AG10803 (cell line): ENCODE data around the gene KDM4C.

Source experiments
- DNase-seq: peaks from one replicate; pipeline ENCODE4 v3.0.0; 2010; ENCODE audit warnings: low read depth
- H3K4me3 ChIP-seq: 2 replicates; pipeline ENCODE4 v1.5.1; 2011; ENCODE audit warnings: mild to moderate bottlenecking, low read length, control low read depth
- CTCF ChIP-seq: conservative IDR thresholded peaks from 2 replicates; pipeline ENCODE4 v1.5.1; 2011; ENCODE audit warnings: mild to moderate bottlenecking, low read length, control low read depth, inconsistent platforms

KDM4C gene

GRCh38 chr9:6779417-6780241, 21.9 kb downstream of the KDM4C start:
- H3K4me3 ChIP-seq = no peak overlapping the region
- no peak for TF ChIP-seq CTCF
- DNase-seq = no peak

DNA sequence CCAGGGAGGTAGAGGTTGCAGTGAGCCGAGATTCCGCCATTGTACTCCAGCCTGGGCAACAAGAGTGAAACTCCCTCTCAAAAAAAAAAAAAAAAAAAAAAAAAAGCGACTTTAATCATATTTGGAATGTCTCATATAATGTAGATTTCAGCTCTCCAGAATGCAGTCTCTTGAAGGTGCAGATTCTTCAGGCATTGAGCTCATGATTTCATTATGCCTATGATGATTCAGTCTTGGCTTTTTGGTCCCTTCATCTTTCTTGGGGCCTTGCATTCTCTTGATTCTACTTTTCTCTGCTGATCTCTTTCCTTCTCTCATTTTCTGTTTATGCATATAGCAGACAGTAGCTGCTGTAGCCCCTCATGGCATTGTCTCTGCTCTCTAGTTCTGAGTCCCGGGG, 22.9 kb downstream of the KDM4C start:
- DNase-seq = no peak
- H3K4me3 ChIP-seq = no peak overlapping the region
- TF ChIP-seq CTCF = no peak

GRCh38 chr9:6781476-6781875, 23.7 kb downstream of the KDM4C start:
- H3K4me3 ChIP-seq = no peak overlapping the region
- DNase-seq = no peak
- no peak for TF ChIP-seq CTCF

DNA sequence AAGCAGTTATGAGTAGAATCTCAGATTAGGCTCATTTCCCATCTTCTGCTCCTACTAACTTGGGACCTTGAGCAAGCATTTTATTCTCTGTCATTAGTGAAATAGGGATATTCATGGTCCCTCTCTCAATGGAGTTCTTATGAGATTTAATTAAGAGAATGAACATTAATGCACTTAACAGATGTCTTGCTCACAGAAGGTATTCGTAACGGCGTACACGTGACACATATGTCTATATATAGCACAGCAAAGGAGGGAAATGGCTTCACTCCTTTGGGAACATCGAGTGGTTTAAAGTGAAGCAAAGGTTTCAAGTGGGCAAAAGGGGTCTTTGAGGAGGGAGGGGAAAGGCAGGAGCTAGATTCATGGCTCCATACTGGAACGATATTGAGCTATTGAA, 24.6 kb downstream of the KDM4C start:
- no peak for DNase-seq
- H3K4me3 ChIP-seq = no peak overlapping the region
- TF ChIP-seq CTCF = no peak

- no peak overlapping the region for H3K4me3 ChIP-seq
- no peak for DNase-seq
- no peak for TF ChIP-seq CTCF
Observed at GRCh38 chr9:6782981-6783380, 25.2 kb downstream of the KDM4C start.

- H3K4me3 ChIP-seq = no peak overlapping the region
- no peak for DNase-seq
- TF ChIP-seq CTCF = no peak
Observed at GRCh38 chr9:6783753-6784152, 26.0 kb downstream of the KDM4C start.

GRCh38 chr9:6785682-6786081, 27.9 kb downstream of the KDM4C start:
- H3K4me3 ChIP-seq = no peak overlapping the region
- no peak for DNase-seq
- no peak for TF ChIP-seq CTCF
